ENCODE measurements around the gene MGAT4B.

The MGAT4B gene

DNA sequence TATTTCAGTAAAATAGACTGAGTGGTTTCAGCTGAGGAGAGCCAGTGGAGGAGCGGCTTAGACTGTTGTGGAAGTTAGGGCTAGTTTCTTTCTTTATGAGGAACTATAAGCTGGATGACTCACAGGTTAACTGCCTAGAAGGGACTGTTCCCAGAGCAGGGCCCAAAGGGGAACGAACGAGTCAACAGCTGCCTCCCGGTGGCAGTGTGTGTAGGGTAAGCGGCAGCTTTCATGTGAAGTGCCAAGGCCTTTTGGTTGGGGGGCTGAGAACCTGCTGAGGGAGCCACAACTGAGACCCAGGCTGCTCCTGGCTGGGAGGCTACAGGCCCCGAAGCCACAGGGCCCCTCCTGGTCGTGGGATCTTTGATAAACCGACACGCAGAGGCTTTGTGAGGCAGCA, 21.0 kb upstream of the MGAT4B start:
- no peak overlapping the region for H3K4me3 ChIP-seq (ENCODE audit: low read depth, low read length)

DNA sequence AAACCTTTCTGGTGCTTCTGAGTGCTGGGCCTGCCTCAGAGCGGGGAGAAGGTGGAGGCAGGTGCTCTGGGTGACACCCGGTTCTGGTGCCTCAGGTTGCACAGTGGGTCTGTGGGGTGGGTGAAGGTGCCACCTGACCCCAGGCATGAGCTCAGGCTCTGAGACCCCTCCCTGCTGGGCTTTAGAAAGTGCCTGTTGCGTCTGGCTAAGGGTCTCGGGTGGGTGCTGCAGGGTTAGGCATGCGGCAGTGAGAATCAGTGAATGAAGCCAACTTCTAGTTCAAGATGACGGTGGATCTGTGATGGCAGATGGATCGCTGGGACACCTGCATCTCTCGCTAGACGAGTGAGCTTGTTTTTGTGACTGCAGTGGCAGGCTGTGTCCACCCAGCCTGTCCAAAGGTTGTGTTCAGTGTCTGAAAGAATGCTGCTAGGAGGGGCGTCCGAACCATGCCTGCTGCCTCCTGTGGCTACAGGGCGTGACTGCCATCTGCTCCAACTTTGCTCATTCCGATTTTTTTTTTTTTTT, 19.1 kb upstream of the MGAT4B start:
- H3K4me3 ChIP-seq (ENCODE audit: low read depth, low read length) = no peak overlapping the region

DNA sequence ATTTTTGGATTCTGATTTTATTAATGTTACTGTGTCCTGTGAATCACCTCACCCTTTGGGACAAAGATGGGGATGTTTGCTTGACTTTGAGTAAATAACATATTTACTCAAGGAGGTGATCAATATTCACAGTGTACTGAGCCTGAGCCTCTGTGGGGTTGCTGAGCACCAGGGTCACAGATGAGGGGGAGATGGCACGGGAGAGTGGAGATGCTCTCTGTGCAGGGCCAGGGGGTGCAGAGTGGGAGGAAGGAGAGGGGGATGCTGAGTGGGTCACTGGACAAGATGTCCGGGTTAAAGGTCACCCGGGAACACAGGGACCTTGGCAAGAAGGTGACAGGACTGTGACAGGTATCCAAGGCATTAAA, 18.1 kb upstream of the MGAT4B start:
- H3K4me3 ChIP-seq (ENCODE audit: low read depth, low read length) = no peak overlapping the region

DNA sequence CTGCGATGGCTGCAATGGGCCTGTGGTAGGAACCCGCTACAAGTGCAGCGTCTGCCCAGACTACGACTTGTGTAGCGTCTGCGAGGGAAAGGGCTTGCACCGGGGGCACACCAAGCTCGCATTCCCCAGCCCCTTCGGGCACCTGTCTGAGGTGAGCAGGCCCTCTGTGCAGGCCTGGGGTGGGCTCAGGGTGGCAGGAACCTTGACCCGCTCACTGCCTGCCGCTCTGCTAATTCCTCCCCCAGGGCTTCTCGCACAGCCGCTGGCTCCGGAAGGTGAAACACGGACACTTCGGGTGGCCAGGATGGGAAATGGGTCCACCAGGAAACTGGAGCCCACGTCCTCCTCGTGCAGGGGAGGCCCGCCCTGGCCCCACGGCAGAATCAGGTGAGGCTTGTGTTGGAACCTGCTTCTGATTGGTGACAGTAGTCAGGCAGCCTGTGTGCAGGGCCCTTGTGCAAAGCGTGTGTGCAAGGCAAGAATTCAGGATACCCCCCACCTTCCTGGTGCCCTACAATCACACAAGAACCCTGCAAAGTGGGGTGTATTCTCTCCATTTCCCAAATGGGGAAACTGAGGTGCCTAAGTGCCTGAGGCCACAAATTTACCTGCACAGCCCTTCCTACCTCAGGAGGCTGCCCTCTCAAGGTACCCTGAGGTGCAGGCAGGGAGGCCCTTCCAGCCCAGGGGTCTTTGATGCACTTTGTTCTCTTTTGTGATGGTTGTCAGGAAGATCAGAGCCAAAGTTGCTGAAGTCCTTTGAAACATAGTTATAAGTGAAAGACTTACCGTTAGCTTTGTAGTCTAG, 17.5 kb upstream of the MGAT4B start:
- no peak overlapping the region for H3K4me3 ChIP-seq (ENCODE audit: low read depth, low read length)

DNA sequence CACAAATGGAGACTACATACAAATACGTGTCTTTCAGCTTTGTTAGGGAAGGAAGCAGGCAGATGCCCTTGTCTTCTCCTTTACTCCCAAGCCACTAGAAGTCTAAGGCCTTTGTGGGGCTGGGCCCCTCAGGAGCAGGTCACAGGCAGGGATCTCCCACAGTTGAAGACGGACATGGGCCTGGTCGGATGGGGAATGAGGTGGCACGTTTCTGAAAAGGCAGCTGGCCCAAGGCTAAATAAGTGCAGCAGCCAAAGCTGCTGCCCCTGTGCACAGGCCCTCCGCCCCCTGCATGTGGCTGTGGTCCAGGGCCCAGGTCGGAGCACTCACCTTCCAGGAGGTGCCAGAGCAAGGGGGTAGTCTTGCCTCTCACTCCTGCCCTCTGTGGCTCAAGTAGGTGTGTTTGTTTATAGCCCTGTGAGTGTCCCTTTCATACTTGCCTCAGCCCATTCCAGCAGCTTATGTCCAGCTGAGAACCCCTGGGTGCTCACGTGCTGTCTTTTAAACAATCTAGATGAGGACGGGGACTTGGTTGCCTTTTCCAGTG, 15.9 kb upstream of the MGAT4B start:
- peak overlapping the region; percentile 14 for H3K4me3 ChIP-seq (ENCODE audit: low read depth, low read length)

DNA sequence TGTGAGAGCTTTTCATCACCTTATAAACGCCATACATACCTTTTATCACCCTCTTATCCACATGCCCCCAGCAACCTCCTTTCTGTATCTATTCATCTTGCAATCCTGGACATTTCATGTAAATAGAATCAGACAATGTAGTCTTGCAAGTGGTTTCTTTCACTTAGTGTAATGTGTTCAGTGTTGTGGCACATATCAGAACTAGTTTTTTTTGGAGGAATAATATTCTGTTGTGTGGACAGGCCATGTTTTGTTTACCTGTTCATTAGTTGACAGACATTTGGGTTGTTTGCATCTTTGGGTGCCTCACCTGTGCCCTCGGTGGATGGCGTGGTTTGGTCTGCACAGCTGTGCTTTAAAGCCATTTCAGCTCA, 15.4 kb upstream of the MGAT4B start:
- H3K4me3 ChIP-seq (ENCODE audit: low read depth, low read length) = peak overlapping the region; percentile 83

DNA sequence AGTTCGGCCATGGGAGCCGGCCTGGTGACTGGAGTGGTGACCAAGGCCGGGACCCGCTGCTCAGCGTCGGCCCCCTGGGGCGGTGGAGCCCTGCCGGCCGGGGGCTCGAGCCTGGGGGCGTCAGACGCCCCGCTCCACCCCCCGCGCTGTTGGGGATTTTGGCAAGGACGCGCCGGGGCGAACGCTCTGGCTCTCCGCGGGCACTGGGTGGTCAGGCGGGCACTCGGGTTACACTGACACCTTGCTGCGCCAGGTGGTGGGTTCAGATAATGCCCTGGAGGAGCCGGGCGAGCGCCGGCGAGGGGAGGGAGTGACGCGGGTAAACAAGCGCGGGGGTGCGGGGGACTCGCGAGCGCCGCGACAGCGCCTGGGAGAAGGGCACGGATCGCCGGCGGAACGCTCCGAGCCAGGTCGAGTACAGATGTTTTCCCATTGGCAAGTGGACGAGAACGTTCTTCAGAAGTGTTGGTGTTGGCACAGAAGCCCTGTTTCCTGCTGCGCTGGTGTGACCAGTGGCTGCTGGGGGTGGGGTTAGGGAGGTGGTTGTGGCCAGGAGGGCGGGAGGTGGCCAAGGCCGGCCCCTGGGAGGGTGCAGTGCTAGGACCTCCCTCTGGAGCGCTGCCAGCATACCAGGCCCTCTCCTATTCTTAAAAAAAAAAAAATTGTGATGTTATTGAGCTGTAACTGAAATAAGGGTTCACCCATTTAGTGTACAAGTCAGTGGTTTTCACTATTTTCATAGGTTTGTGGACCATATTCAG, 14.8 kb upstream of the MGAT4B start:
- H3K4me3 ChIP-seq (ENCODE audit: low read depth, low read length) = peak overlapping the region; percentile 83

DNA sequence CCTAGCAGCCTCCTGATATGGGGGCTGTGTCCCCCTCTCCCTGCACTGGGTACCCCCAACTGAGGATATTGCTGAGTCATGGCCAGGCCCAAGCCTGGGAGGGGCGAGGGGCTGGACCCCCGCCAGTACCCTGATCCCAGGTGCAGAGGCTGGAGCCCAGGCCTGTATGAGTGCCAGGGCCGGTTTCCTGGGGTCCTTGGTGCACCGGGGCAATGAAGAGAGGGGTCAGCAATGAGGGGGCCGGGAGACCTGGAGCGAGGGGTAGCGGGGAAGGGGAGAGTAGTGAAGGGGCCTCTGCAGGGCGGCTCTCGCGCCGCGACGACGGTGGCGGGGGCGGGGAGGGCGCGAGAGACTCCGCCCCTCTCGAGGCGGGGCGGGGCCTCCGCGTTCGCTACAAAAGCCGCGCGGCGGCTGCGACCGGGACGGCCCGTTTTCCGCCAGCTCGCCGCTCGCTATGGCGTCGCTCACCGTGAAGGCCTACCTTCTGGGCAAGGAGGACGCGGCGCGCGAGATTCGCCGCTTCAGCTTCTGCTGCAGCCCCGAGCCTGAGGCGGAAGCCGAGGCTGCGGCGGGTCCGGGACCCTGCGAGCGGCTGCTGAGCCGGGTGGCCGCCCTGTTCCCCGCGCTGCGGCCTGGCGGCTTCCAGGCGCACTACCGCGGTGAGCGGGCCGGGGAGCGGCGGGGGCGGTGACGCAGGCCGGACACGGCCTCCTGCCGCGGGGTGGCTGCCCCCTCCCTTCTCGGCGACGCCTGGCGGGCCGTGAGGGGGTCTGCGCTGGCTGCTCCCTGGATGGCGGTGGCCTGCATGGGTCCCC, 14.0 kb upstream of the MGAT4B start, which contains the start of gene SQSTM1:
TSS of gene SQSTM1 (plus strand) at position 423 of the 815 bp plus-strand sequence. CDS start at position 455, 32 bp downstream.
- H3K4me3 ChIP-seq (ENCODE audit: low read depth, low read length) = peak within 1 kb of the TSS; percentile 83

DNA sequence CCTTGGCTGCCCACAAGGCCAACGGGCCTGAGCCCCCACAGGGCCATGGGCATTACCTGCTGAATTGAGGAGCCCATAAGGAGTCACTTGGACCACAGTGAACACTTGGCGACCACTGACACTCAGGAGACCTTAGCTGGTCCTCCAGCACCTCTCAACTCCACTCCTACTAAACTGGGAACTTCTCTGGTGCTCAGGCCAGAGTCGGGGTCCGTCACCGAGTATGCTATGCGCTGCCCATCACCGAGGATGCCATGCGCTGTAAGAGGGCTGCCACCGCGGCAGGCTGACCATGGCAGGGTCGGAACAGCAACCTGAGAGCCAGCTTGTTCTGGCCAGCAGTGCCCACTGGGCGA, 13.4 kb upstream of the MGAT4B start:
- no peak overlapping the region for H3K4me3 ChIP-seq (ENCODE audit: low read depth, low read length)

DNA sequence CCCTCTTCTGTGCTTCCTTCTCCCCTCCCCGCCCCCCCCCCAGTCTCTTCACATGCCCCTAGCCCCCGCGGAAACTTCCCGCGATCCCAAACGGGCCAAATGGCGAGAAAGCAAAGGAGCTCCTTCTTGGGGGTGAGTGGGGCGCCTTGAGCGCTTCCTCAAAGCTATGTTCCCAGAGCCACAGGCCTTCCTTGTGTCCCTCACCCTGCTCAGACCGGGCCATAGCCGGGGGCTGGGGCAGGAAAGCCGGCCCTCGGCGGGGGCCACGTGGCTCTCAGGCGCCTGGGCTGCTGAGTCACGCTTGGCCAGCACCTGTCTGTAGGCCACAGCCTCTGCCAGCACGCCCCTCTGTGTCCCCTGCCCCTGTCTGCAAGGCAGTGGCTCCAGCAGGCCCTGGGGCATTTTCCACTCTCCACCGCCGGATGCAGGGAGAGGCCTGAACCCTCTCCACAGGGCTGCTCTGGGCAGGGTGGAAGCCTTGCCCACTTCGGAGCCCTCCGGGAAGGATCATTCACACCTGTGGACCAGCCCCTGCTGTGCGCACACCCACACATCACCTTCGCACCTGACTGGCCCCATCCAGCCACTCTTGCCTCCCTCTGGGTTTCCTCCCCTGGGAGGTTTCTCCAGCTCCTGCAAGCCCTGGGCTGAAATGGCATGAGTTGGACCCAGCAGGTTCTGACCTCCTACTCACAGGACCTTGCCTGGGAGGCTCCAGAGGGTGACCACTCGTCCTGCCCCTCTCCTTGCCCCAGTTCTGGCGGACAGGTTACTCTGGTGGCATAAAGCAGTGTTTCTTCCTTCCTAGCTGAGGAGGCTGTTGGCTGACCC, 12.8 kb upstream of the MGAT4B start:
- H3K4me3 ChIP-seq (ENCODE audit: low read depth, low read length) = no peak overlapping the region

DNA sequence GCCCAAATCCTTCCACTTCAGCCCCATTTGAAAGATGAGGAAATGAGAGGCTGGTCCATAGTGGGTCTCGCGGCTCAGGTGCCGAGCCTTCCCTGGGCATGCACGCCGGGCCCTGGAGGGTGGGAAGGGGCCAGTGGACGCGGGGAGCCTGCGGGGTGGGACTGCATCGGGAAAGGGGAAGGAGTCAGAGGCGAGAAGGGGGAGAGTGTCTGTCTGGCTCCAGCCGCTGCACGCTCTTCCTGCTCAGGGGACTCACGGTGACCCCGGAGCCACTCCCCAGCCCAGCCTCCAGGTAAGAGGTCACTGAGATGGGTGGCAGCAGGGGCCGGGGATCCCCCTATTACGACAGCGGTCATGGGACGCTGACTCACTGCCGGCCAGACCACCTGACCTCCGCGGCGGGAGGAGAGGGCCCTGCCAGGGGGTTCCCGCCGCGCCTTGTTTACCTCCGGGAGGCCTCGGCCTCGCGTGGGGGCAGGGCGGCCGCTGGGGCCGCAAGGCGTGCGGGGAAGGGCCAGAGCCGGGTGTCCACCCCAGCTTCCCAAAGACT, 12.2 kb upstream of the MGAT4B start:
- no peak overlapping the region for H3K4me3 ChIP-seq (ENCODE audit: low read depth, low read length)

DNA sequence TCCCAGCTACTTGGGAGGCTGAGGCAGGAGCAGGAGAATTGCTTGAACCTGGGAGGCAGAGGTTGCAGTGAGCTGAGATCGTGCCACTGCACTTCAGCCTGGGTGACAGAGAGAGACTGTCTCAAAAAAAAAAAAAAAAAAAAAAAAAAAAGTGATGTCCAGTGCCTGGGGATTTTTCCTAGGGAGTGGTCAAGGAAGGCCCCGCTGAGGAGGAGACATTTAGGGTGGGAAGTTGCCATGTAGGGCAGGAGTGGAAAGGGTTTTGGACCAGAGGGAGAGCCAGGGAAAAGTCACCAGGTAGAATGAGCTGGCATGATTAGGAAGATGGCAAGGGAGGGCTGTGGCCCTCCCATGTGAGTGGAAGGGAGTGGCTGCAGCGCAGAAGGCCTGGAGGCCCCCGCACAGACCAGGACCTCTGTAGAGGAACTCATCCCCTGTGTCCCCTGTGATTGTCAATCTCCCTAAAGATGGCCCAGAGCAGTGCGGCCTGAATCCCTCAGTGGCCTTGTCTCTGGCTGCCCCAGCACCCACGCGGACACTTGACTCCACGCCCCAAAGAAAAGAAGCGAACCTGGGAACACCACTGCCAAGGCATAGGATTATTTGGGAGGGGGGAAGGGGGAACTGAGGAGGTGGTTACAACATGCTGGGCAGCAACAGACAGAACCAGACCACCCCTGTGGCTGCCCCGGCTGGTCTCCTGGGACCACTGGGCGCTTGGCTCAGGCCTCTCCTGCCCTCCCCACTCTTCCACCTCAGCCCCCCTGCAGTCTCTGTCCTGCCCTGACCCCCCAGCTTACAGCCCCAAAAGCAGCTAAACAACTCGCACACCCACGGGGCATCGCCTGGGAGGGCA, 11.5 kb upstream of the MGAT4B start:
- H3K4me3 ChIP-seq (ENCODE audit: low read depth, low read length) = no peak overlapping the region

DNA sequence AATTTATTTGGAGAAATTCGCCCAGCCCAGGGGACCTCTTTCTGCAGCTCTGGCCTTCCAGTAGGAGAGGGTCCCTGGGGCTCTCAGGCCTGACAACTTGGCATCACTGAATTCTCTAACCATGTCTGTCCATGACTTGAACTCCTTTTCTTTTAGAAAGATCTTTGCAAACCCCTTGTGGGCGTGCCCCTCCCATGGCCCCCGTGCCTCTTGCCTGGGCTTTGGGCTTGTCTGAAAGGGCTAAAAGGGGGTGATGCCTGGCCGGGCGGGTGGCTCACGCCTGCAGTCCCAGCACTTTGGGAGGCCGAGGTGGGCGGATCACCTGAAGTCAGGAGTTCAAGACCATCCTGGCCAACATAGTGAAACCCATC, 10.8 kb upstream of the MGAT4B start:
- no peak overlapping the region for H3K4me3 ChIP-seq (ENCODE audit: low read depth, low read length)

DNA sequence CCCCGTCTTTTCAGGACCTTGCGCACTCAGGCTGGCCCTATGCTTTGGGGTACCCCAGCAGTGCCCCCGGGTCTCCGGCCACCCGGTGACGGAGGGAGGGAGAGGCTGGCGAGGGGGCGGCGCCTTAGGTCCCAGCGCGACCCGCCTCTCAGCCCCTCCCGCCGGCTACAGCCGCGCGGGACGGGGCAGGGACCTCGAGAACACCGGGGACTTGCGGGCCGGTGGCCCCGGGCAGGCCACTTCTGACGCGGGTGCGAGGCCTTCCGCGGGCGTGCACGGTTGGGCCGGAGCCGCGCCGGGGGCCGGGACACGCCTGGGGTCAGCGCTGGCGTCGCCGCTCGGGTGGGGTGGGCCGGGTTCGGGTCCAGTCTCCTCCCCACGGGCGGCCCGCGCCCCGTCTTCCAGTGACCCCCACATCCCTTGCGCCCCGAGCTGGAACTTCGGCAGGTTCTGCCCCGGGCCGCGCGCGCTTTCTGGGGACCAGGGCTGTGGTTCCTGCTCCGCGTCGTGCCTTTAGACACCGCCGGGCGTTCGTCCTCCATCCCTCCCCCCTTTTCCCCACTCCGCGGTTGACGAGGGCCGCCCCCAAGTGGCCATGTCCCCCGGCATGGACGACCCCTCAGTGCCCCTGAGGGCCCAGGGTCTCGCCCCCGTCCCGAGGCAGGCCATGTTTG, 10.3 kb upstream of the MGAT4B start:
- H3K4me3 ChIP-seq (ENCODE audit: low read depth, low read length) = peak overlapping the region; percentile 35

DNA sequence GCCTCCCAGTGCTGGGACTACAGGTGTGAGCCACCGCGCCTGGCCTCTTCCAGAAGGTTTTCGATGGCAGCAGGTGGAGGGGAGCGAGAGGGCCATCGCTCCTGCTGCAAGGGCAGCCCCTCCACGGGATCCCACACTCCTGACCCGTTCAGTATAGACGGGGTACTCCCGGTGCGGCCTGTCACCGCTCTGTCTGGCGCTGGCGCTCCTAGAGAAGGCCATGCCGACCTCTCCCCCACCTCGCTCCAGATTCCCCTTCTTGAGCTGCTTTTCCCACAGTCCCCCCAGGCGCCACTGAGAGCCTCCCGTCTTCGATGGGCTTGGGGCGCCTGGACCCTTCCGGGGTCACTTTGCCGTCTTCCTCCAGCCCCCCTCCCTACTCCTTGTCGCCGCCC, 9.7 kb upstream of the MGAT4B start:
- H3K4me3 ChIP-seq (ENCODE audit: low read depth, low read length) = peak overlapping the region; percentile 35

DNA sequence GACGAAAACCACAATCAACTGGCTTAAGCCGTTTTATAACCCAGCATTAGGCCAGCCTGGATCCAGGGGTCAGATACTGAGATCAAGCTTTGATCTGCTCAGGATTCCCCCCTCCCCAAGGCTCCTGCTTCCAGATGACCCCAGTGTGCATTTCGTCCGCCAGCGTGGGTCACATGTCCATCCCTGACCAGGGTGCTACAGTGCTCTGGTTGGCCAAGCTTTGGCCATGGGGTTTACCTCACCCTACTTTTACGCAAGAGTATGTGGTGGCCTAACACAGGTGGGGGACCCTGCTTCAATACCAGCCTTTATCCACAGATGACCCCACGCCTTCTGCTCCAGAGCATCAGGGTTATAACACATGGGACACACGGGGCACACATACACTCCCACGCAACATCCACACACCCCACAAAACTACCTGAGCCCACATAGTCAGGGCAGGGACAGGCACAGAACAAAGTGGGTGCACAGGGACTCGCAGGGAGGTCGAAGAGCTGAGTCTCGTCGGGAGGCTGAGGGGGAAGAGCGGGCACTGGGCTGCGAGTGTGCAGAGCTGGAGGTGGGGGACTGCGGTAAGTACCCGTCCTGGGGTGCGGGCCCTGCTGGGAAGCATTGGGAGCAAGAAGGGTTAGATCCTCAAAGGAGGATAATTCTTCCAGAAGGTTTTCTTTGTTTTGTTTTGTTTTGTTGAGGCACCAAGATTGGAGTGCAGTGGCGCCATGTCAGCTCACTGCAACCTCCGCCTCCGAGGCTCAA, 9.0 kb upstream of the MGAT4B start:
- no peak overlapping the region for H3K4me3 ChIP-seq (ENCODE audit: low read depth, low read length)

DNA sequence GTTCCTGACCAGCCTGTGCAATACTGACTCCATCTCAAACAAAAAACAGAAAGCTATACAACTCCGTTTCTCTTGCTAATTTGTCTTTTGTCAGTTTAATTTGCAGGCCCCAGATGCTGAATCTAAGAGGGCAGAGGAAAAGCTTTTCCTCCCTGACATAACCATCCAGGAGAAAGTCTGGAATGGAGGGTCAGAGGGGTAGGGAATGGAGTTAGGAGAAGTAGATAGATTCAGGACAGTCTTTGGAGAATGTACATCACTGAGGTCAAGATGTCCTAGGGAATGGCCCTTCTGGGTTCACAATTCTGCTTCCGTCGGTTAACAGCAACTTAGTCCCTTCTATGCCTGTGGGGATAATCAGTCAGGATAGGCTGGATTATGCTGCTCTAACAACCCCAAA, 7.4 kb upstream of the MGAT4B start:
- no peak overlapping the region for H3K4me3 ChIP-seq (ENCODE audit: low read depth, low read length)
